A673 (cell line): Measurements from ENCODE around the gene PPA2.

Source experiments
- CTCF ChIP-seq: fragments of 300-800, 200-600 bp; sonication (generic); conservative IDR thresholded peaks from 2 replicates; pipeline ENCODE4 v1.5.1; 2017; ENCODE audit warnings: low read depth, mild to moderate bottlenecking, antibody characterized with exemption, low read length, moderate library complexity, mixed read lengths
- EZH2 ChIP-seq: fragments of 200-600 bp; sonication (generic); IDR thresholded peaks from 2 replicates; pipeline ENCODE4 v1.6.1; 2017; ENCODE audit warnings: borderline replicate concordance, low read depth, mild to moderate bottlenecking, mixed read lengths, antibody characterized with exemption, low read length; ENCODE audit not compliant: poor library complexity, severe bottlenecking

GRCh38 chr4:105356194-105356593, 117.7 kb downstream of the PPA2 start:
- TF ChIP-seq CTCF, result no peak
- no peak for TF ChIP-seq EZH2
